Left lung (tissue), 10 donors: ENCODE data around the gene PANX3. TPM values are rescaled to one million over a fixed set of nuclear protein-coding genes. Genes with fewer than 3 reads are reported as not detected.

Experiments used
- ATAC-seq: fragments of 200-7000 bp; cut with Tn5 transposase; one replicate; pipeline ENCODE4 v1.9.1; 2020; ENCODE audit warnings: moderate library complexity
- DNase-seq, 4 donors: peaks; one replicate each; pipeline ENCODE4 v3.0.0-alpha.2; 2013 to 2020
- H3K27ac ChIP-seq, 2 donors: fragments of 200-600 bp; sonication (generic) in 1 of 2; one replicate each; pipeline versions ENCODE4 v1.5.0 to v1.8.0; 2020 to 2021
- H3K27me3 ChIP-seq, 2 donors: fragments of 200-600 bp; sonication (generic) in 1 of 2; one replicate each; pipeline versions ENCODE4 v1.5.0 to v1.8.0; 2020 to 2021
- H3K36me3 ChIP-seq, 2 donors: fragments of 200-600 bp; sonication (generic) in 1 of 2; one replicate each; pipeline versions ENCODE4 v1.5.0 to v1.8.0; 2020 to 2021
- H3K4me1 ChIP-seq, 2 donors: fragments of 200-600 bp; one replicate each; pipeline ENCODE4 v1.8.0; 2021
- H3K4me3 ChIP-seq, 2 donors: fragments of 200-600 bp; sonication (generic) in 1 of 2; one replicate each; pipeline versions ENCODE4 v1.5.0 to v1.8.0; 2020 to 2021; ENCODE audit warnings: mild to moderate bottlenecking in 1 of 2
- H3K9me3 ChIP-seq, 2 donors: fragments of 200-600 bp; sonication (generic) in 1 of 2; one replicate each; pipeline versions ENCODE4 v1.5.0 to v1.8.0; 2020 to 2021
- intact Hi-C, 2 donors: fragments of 100-400 bp; cut with DNase I; formaldehyde crosslinking; loops; one replicate each; pipeline versions ENCODE4 v1.11.2 to v1.14.2; 2022
- polyA plus RNA-seq, 6 donors: library from polyadenylated mRNA; unstranded; fragments of 120-200 nt; gene quantifications; one replicate each; pipeline ENCODE4 v1.2.1, GENCODE V29; 2013; ENCODE audit not compliant: insufficient read length in 6 of 6
- total RNA-seq, 2 donors: library from RNA; stranded (reverse); fragmentation: NEBNext Ultra II Directional; extraction: Animal tissue kit (Norgen Biotek cat#: 25700); gene quantifications; one replicate each; pipeline ENCODE4 v1.2.1, GENCODE V29; 2021
- TF ChIP-seq, protein P1 (sequence below), 2 donors: fragments of 200-600 bp; sonication (generic) in 1 of 2; IDR thresholded peaks; one replicate each; pipeline versions ENCODE4 v1.5.0 to v1.8.0; 2021; ENCODE audit warnings: antibody characterized with exemption in 2 of 2
- donor health status: DM: no; HTN: yes; CAD: no.
- donor health status: DM: no; HTN: no; CAD: no.

Gene PANX3
- total and polyA plus RNA-seq, 8 donors = not detected

DNA sequence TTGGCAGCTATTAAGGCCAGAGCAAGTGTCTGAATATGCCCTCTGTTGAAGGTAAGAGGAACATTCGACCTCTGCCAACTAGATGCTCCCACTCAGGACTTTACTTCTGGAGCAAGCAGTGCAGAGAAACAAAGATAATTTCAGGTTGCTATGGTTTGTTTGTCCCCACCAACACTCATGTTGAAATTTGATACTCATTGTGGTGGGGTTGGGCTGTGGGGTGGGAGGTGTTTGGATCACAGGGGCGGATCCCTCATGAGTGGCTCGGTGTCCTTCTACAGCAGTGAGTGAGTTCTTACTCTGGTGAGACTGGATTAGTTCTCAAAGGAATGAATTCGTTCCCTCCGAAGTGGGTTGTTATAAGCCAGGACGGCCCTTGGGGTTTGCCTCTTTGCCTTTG, 29.4 kb upstream of the PANX3 start:
- TF ChIP-seq, protein P1, sequence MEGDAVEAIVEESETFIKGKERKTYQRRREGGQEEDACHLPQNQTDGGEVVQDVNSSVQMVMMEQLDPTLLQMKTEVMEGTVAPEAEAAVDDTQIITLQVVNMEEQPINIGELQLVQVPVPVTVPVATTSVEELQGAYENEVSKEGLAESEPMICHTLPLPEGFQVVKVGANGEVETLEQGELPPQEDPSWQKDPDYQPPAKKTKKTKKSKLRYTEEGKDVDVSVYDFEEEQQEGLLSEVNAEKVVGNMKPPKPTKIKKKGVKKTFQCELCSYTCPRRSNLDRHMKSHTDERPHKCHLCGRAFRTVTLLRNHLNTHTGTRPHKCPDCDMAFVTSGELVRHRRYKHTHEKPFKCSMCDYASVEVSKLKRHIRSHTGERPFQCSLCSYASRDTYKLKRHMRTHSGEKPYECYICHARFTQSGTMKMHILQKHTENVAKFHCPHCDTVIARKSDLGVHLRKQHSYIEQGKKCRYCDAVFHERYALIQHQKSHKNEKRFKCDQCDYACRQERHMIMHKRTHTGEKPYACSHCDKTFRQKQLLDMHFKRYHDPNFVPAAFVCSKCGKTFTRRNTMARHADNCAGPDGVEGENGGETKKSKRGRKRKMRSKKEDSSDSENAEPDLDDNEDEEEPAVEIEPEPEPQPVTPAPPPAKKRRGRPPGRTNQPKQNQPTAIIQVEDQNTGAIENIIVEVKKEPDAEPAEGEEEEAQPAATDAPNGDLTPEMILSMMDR (IDR thresholded peaks at IDR 0.05) = no peak
- intact Hi-C loops = no loop called here
- DNase-seq = peak in 1 of 4 donors; percentile 5

DNA sequence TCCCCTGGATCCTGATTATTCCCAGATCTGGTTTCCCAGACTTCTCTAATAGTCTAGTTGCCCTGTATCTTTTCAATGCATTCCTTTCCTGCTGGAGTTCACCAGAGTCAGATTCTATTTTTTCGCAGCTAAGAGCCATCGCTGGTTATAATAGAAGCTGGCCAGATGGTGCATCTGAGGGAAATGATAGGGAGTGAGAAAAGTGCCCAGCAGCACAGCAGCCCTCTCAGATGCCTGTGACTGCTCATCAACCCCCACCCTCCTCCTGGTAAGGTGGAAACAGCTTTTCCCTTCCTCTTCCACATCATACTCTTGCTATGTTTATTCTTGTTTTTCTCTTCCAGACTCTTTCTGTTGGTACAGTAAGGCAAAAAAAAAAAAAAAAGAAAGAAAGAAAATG, 28.7 kb upstream of the PANX3 start:
- DNase-seq (no peak), ATAC-seq (no peak)
- Histone ChIP-seq H3K9me3 (no peaks in the 10 kb centered on the region), H3K4me1 (no peaks in the 10 kb centered on the region), H3K4me3 (no peak overlapping the region), H3K36me3 (no peaks in the 10 kb centered on the region), H3K27ac (no peak overlapping the region), H3K27me3 (no peaks in the 10 kb centered on the region)
- intact Hi-C loops = no loop called here
- TF ChIP-seq, protein P1 (IDR thresholded peaks at IDR 0.05) = no peak

More for the DNA sequence above, 29.4 kb upstream of the PANX3 start:
- no peak overlapping the region for H3K27ac ChIP-seq
- ATAC-seq = peak; percentile 31
- no peaks in the 10 kb centered on the region for H3K4me1 ChIP-seq
- no peaks in the 10 kb centered on the region for H3K27me3 ChIP-seq
- H3K4me3 ChIP-seq = no peak overlapping the region
- H3K36me3 ChIP-seq = no peaks in the 10 kb centered on the region
- H3K9me3 ChIP-seq = no peaks in the 10 kb centered on the region

DNA sequence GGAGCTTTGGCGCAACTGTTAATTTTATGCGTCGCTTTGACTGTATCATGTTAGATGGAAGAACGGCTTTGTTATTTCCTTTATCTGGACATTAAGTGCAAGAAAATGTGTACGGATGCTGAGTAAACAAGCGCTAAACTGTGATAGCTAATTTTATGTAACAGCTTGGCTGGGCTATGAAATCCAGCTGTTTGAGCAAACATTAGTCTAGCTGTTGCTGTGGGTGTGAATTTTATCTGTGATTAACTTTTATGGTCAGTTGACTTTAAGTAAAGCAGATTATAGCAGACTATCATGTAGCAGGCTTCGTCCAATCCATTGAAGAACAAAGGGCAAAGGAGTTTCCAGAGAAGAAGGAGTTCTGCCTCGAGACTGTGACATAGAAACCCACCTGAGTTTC, 27.4 kb upstream of the PANX3 start:
- DNase-seq (no peak), ATAC-seq (no peak)
- no peaks in the 10 kb centered on the region for H3K27me3 ChIP-seq
- H3K9me3 ChIP-seq = no peaks in the 10 kb centered on the region
- H3K36me3 ChIP-seq = no peaks in the 10 kb centered on the region
- H3K4me3 ChIP-seq = no peak overlapping the region
- no peak overlapping the region for H3K27ac ChIP-seq
- H3K4me1 ChIP-seq = no peaks in the 10 kb centered on the region
- TF ChIP-seq, protein P1 (IDR thresholded peaks at IDR 0.05) = no peak
- intact Hi-C loops = no loop called here

DNA sequence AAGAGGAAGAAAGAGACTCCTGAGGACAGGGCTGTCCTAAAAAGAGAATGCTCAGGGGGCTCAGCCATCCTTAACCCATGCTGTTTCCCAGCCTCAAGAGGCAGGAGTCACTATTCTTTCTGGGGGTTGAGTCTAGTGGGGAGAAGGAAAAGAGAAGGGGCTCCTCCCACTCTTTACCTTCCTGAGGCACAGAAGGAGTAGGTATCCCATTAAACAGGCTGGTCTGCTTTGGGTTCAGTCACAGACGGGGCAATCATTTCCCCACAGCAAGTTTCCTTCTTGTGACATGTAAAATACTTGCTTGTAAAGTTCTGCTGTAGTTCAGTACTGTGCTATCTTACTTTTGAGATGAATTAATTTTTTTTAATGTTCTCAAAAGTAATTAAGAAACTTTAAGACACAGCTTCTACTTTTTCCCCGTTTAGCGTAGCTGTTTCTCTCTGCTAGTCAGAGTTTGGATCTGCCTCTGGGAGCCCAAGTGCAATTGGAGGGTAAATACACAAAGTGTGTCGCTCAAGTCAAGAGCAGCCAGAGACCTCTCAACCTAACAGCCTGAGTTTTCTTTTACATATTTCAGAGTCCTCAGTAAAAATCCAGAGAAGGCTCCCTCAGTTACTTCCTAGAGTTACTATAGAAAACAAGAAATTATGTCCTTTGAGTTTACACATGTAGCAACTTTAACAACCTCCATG, 26.4 kb upstream of the PANX3 start:
- TF ChIP-seq, protein P1 (IDR thresholded peaks at IDR 0.05) = no peak
- Histone ChIP-seq H3K4me3 (no peak overlapping the region), H3K36me3 (no peaks in the 10 kb centered on the region), H3K9me3 (no peaks in the 10 kb centered on the region), H3K4me1 (no peaks in the 10 kb centered on the region), H3K27ac (no peak overlapping the region), H3K27me3 (no peaks in the 10 kb centered on the region)
- peak in 1 of 4 donors; percentile 19 for DNase-seq
- ATAC-seq = peak; percentile 95
- intact Hi-C loops = no loop called here

- intact Hi-C loops = no loop called here
- H3K36me3 ChIP-seq = no peaks in the 10 kb centered on the region
- no peak overlapping the region for H3K27ac ChIP-seq
- TF ChIP-seq, protein P1 (IDR thresholded peaks at IDR 0.05) = peak; percentile 44 to 58
- H3K4me1 ChIP-seq = no peaks in the 10 kb centered on the region
- no peaks in the 10 kb centered on the region for H3K9me3 ChIP-seq
- H3K27me3 ChIP-seq = no peaks in the 10 kb centered on the region
- no peak overlapping the region for H3K4me3 ChIP-seq
- ATAC-seq (peak; percentile 52), DNase-seq (peak in 3 of 4 donors; percentile 40 to 81 (median 44))
Observed at GRCh38 chr11:124586238-124586860, 24.9 kb upstream of the PANX3 start.
